H1 (cell line): ENCODE results near the gene STIMATE. TPM values are rescaled to one million over a fixed set of nuclear protein-coding genes. Genes with fewer than 3 reads are reported as not detected.

Source experiments
- CTCF ChIA-PET: fragments of 300-600 bp; sonication (Branson Sonifier 250); formaldehyde crosslinking; loops from one replicate; lab custom pipeline; 2021; ENCODE audit not compliant: partially characterized antibody; lab: Charles Lee
- POLR2A ChIA-PET: fragments of 300-600 bp; sonication (Branson Sonifier 250); formaldehyde crosslinking; loops from one replicate; lab custom pipeline; 2021; ENCODE audit warnings: inconsistent platforms; ENCODE audit not compliant: partially characterized antibody; lab: Charles Lee
- DNase-seq, 2 experiments: peaks; one replicate each; pipeline versions ENCODE4 v3.0.0 to v3.0.0-alpha.2; 2010 to 2022; ENCODE audit warnings: low spot score in 2 of 2, low read depth in 1 of 2, mixed read lengths in 1 of 2
- FAIRE-seq: peaks from 2 replicates; lab custom pipeline; 2011; peaks lifted over from hg19 to GRCh38; lab: Jason Lieb, UNC
- H2AFZ ChIP-seq: 2 replicates; pipeline ENCODE4 v1.8.1; 2012; ENCODE audit warnings: low read length, inconsistent platforms
- H2AK5ac ChIP-seq: 2 replicates; pipeline ENCODE4 v1.6.1; 2013; ENCODE audit warnings: low read depth, low read length
- H2BK120ac ChIP-seq: replicated peaks from 2 replicates; pipeline ENCODE3; 2013; ENCODE audit warnings: low read depth, low read length, inconsistent platforms
- H2BK12ac ChIP-seq: 2 replicates; pipeline ENCODE4 v1.6.1; 2013; ENCODE audit warnings: low read depth, low read length
- H2BK15ac ChIP-seq: 2 replicates; pipeline ENCODE4 v1.6.1; 2013; ENCODE audit warnings: low read length
- H2BK20ac ChIP-seq: 2 replicates; pipeline ENCODE4 v1.6.1; 2013; ENCODE audit warnings: low read length
- H2BK5ac ChIP-seq: 2 replicates; pipeline ENCODE4 v1.6.1; 2013; ENCODE audit warnings: low read depth, low read length
- H3K14ac ChIP-seq: 2 replicates; pipeline ENCODE4 v1.6.1; 2013; ENCODE audit warnings: inconsistent platforms; ENCODE audit not compliant: insufficient read length
- H3K18ac ChIP-seq: 2 replicates; pipeline ENCODE4 v1.6.1; 2013; ENCODE audit warnings: low read length; ENCODE audit errors: extremely low read depth
- H3K23ac ChIP-seq: 2 replicates; pipeline ENCODE4 v1.6.1; 2013; ENCODE audit warnings: inconsistent platforms; ENCODE audit not compliant: insufficient read length
- H3K23me2 ChIP-seq: 2 replicates; pipeline ENCODE4 v1.6.1; 2013; ENCODE audit warnings: low read depth, low read length
- H3K27ac ChIP-seq: 2 replicates; pipeline ENCODE4 v1.6.1; 2011; ENCODE audit warnings: low read depth, low read length, inconsistent platforms
- H3K27me3 ChIP-seq, 4 experiments: replicated peaks in 1 of 4; 1 replicate in 1 of 4; 2 replicates in 3 of 4; pipeline versions ENCODE4 v1.6.1 to v1.8.1; 2011 to 2013; ENCODE audit warnings: low read length in 3 of 4, mild to moderate bottlenecking in 3 of 4, inconsistent platforms in 2 of 4, mixed read lengths in 2 of 4, moderate library complexity in 1 of 4; ENCODE audit not compliant: control insufficient read depth in 3 of 4, insufficient read depth in 3 of 4; ENCODE audit errors: extremely low read depth in 1 of 4
- H3K36me3 ChIP-seq, 4 experiments: 2 replicates each; pipeline versions ENCODE4 v1.6.1 to v1.8.1; 2011 to 2013; ENCODE audit warnings: mild to moderate bottlenecking in 4 of 4, low read length in 3 of 4, moderate library complexity in 2 of 4, control low read depth in 1 of 4, inconsistent platforms in 1 of 4; ENCODE audit not compliant: insufficient read depth in 4 of 4, control insufficient read depth in 2 of 4
- H3K4ac ChIP-seq: replicated peaks from 2 replicates; pipeline ENCODE3; 2013; ENCODE audit warnings: low read length, low read depth, mixed read lengths, inconsistent platforms; ENCODE audit not compliant: insufficient read length
- H3K4me1 ChIP-seq, 4 experiments: replicated peaks in 1 of 4; 1 replicate in 1 of 4; 2 replicates in 3 of 4; pipeline versions ENCODE4 v1.6.1 to v1.8.1; 2011 to 2013; ENCODE audit warnings: low read length in 3 of 4, inconsistent platforms in 2 of 4, mixed read lengths in 1 of 4; ENCODE audit not compliant: insufficient read depth in 4 of 4, control insufficient read depth in 3 of 4
- H3K4me2 ChIP-seq, 2 experiments: 2 replicates each; pipeline versions ENCODE4 v1.6.1 to v1.8.1; 2011 to 2013; ENCODE audit warnings: low read depth in 2 of 2, low read length in 2 of 2, control low read depth in 1 of 2, inconsistent platforms in 1 of 2, mild to moderate bottlenecking in 1 of 2; ENCODE audit not compliant: insufficient read depth in 1 of 2
- H3K4me3 ChIP-seq, 4 experiments: fragments of 200-600, 300-600 bp in 1 of 4; sonication (generic), shearing (Covaris generic), sonication (Bioruptor Twin) in 1 of 4; 2 replicates each; pipeline versions ENCODE4 v1.5.1 to v1.8.1; 2011 to 2016; ENCODE audit warnings: low read length in 4 of 4, low read depth in 3 of 4, control low read depth in 2 of 4, inconsistent platforms in 2 of 4, mild to moderate bottlenecking in 2 of 4, mixed read lengths in 1 of 4, moderate library complexity in 1 of 4; ENCODE audit not compliant: insufficient read depth in 2 of 4; ENCODE audit errors: extremely low read depth in 1 of 4
- H3K56ac ChIP-seq: replicated peaks from 2 replicates; pipeline ENCODE3; 2013; ENCODE audit warnings: low read depth, mild to moderate bottlenecking, mixed read lengths, low read length, inconsistent platforms; ENCODE audit not compliant: insufficient read length
- H3K79me1 ChIP-seq: 2 replicates; pipeline ENCODE4 v1.6.1; 2013; ENCODE audit warnings: low read depth, low read length, control low read depth
- H3K79me2 ChIP-seq, 2 experiments: 2 replicates each; pipeline versions ENCODE4 v1.6.1 to v1.8.1; 2012 to 2013; ENCODE audit warnings: low read length in 2 of 2, mild to moderate bottlenecking in 2 of 2, inconsistent platforms in 1 of 2; ENCODE audit not compliant: insufficient read depth in 2 of 2, control insufficient read depth in 1 of 2
- H3K9ac ChIP-seq, 4 experiments: replicated peaks in 1 of 4; 1 replicate in 1 of 4; 2 replicates in 3 of 4; pipeline versions ENCODE4 v1.6.1 to v1.8.1; 2011 to 2013; ENCODE audit warnings: low read depth in 3 of 4, low read length in 3 of 4, control low read depth in 2 of 4, mild to moderate bottlenecking in 2 of 4, moderate library complexity in 2 of 4, inconsistent platforms in 1 of 4; ENCODE audit errors: extremely low read depth in 1 of 4
- H3K9me3 ChIP-seq, 2 experiments: 2 replicates each; pipeline versions ENCODE4 v1.6.1 to v1.8.1; 2012 to 2013; ENCODE audit warnings: mild to moderate bottlenecking in 2 of 2, moderate library complexity in 2 of 2, control low read depth in 1 of 2, inconsistent platforms in 1 of 2, low read depth in 1 of 2, low read length in 1 of 2, mixed read lengths in 1 of 2; ENCODE audit not compliant: insufficient read depth in 2 of 2
- H4K20me1 ChIP-seq, 2 experiments: replicated peaks in 1 of 2; 2 replicates each; pipeline versions ENCODE3 to v1.8.1; 2011 to 2013; ENCODE audit warnings: inconsistent platforms in 2 of 2, low read length in 2 of 2, mild to moderate bottlenecking in 1 of 2; ENCODE audit not compliant: insufficient read depth in 2 of 2, control insufficient read depth in 1 of 2
- H4K5ac ChIP-seq: 2 replicates; pipeline ENCODE4 v1.6.1; 2013; ENCODE audit warnings: low read length, low read depth, mixed read lengths, inconsistent platforms; ENCODE audit not compliant: insufficient read length
- H4K8ac ChIP-seq: 2 replicates; pipeline ENCODE4 v1.8.0; 2013; ENCODE audit warnings: mild to moderate bottlenecking, moderate library complexity, low read length, inconsistent platforms; ENCODE audit not compliant: insufficient read depth; ENCODE audit errors: extremely low read depth
- H4K91ac ChIP-seq: replicated peaks from 2 replicates; pipeline ENCODE3; 2013; ENCODE audit warnings: low read length, mixed read lengths, inconsistent platforms; ENCODE audit not compliant: insufficient read length
- BRCA1 ChIP-seq: IDR thresholded peaks from 2 replicates; pipeline ENCODE4 v1.6.1; 2012; ENCODE audit warnings: low read depth, low read length, improper control_type of control experiment
- GABPA ChIP-seq: IDR thresholded peaks from 2 replicates; pipeline ENCODE4 v1.6.1; 2011; ENCODE audit warnings: mild to moderate bottlenecking, low read length, moderate library complexity, borderline replicate concordance; ENCODE audit not compliant: insufficient read depth
- NANOG ChIP-seq: IDR thresholded peaks from 2 replicates; pipeline ENCODE4 v1.6.1; 2011; ENCODE audit warnings: low read length, low read depth, mild to moderate bottlenecking, inconsistent platforms; ENCODE audit not compliant: insufficient read depth, poor library complexity, severe bottlenecking
- POU5F1 ChIP-seq: IDR thresholded peaks from 2 replicates; pipeline ENCODE4 v1.6.1; 2011; ENCODE audit warnings: low read depth, mild to moderate bottlenecking, low read length, moderate library complexity
- SP1 ChIP-seq: IDR thresholded peaks from 2 replicates; pipeline ENCODE4 v1.6.1; 2011; ENCODE audit warnings: low read depth, low read length
- TEAD4 ChIP-seq: IDR thresholded peaks from 2 replicates; pipeline ENCODE4 v1.6.1; 2012; ENCODE audit warnings: low read depth, low read length, inconsistent platforms, mixed read lengths
- WGBS, 2 experiments: shearing (Covaris generic) in 1 of 2; methylation state at CpG; one replicate each; pipeline versions ENCODE4 v1.1.6 to v1.1.7; 2013 to 2015; ENCODE audit warnings: low lambda C conversion rate in 2 of 2, mixed read lengths in 2 of 2, inconsistent platforms in 1 of 2, low coverage in 1 of 2, missing lambda C conversion rate in 1 of 2; ENCODE audit not compliant: insufficient replicate concordance in 2 of 2, insufficient coverage in 1 of 2, insufficient read length in 1 of 2; ENCODE audit errors: extremely low coverage in 1 of 2, missing lambda C conversion rate in 1 of 2; 5-methylcytosine and 5-hydroxymethylcytosine counted together
- polyA plus RNA-seq, 7 experiments: library from polyadenylated mRNA; depleted of rRNA in 3 of 7; stranded (reverse) in 5 of 7; unstranded in 2 of 7; fragments of >200 nt in 5 of 7; fragments of 200-250 nt in 2 of 7; gene quantifications; 1 replicate in 5 of 7; 2 replicates in 1 of 7; 4 replicates in 1 of 7; pipeline versions ENCODE4 v1.2.1 to v1.2.3, GENCODE V29; 2011 to 2013; ENCODE audit warnings: missing spikeins in 2 of 7, mixed read lengths in 2 of 7
- total RNA-seq: library from RNA; stranded (reverse); fragmentation: NEBNext Ultra II Directional; extraction: Animal tissue kit (Norgen Biotek cat#: 25700); gene quantifications from 2 replicates; pipeline ENCODE4 v1.2.1, GENCODE V29; 2021

The STIMATE gene
- total and polyA plus RNA-seq, 2 of the 8 experiments (the other 6 are each of a cell fraction or from before 2014, with no cell fraction given): 17.5 to 22.1 TPM

- no peak overlapping the region for H2BK5ac ChIP-seq
- no peak overlapping the region for H2BK12ac ChIP-seq
- WGBS, 2 experiments: 95% methylated on average over 2 of the region's 2 CpGs; no CpG with 5 or more reads in 1 of the 2 experiments
- H3K14ac ChIP-seq: no peak overlapping the region
- H3K23ac ChIP-seq: no peak overlapping the region
- no peak overlapping the region for H2BK15ac ChIP-seq
- H3K56ac ChIP-seq: no peak overlapping the region
- no peaks in the 10 kb centered on the region for H3K27me3 ChIP-seq
- H3K4me1 ChIP-seq: no peaks in the 10 kb centered on the region
- H4K20me1 ChIP-seq: peaks cover 2 to 5% of the 10 kb centered on the region in 2 experiments
- H3K4me3 ChIP-seq: no peak overlapping the region
- DNase-seq (no peak), FAIRE-seq (no peak)
- H3K18ac ChIP-seq: no peak overlapping the region
- H2BK120ac ChIP-seq: no peak overlapping the region
- H3K9me3 ChIP-seq: no peaks in the 10 kb centered on the region
- ChIA-PET CTCF (interaction anchor here (0.6 to 4.2 kb wide), 13 partner anchors 8 to 415 kb away, joined by 3 to 46 read pairs (median 3); partner anchors contain the start of gene MUSTN1), POLR2A (interaction anchor here (0.9 kb wide), 1 partner anchor 9 kb away, joined by 3 read pairs; the partner anchor contains the start of gene MUSTN1)
- no peaks in the 10 kb centered on the region for H3K79me2 ChIP-seq
- no peak overlapping the region for H4K5ac ChIP-seq
- H4K8ac ChIP-seq: no peak overlapping the region
- no peak overlapping the region for H3K4me2 ChIP-seq
- H3K27ac ChIP-seq: no peak overlapping the region
- H2AFZ ChIP-seq: no peak overlapping the region
- no peaks in the 10 kb centered on the region; the same call in 1 of the 2 replicates for H3K79me1 ChIP-seq
- H3K9ac ChIP-seq: no peak overlapping the region
- no peak overlapping the region for H2BK20ac ChIP-seq
- H2AK5ac ChIP-seq: no peak overlapping the region
- H3K23me2 ChIP-seq: no peaks in the 10 kb centered on the region
- H4K91ac ChIP-seq: no peak overlapping the region
- no peak overlapping the region for H3K4ac ChIP-seq
- H3K36me3 ChIP-seq: peaks cover 0 to 9% (median 5%) of the 10 kb centered on the region in 4 experiments; a peak in 6 of 8 replicates
- no peak for TF ChIP-seq GABPA
- no peak for TF ChIP-seq SP1
- no peak for TF ChIP-seq NANOG
- TF ChIP-seq POU5F1: no peak
- TF ChIP-seq BRCA1: no peak
- no peak for TF ChIP-seq TEAD4
These were observed 53.5 kb downstream of the STIMATE start for GRCh38 chr3:52843881-52844280.
